Measurements from ENCODE around the gene EFHB.

EFHB gene

GRCh38 chr3:19934098-19934566 lies at the start of gene EFHB:
TSS of gene EFHB (minus strand) at chr3:19934217. CDS start at chr3:19934018, 199 bp downstream.
- H3K4me3 ChIP-seq (ENCODE audit: low read depth, low read length), result no peak within 1 kb of the TSS
- DNase-seq (ENCODE audit: low read depth), result no peak

DNA sequence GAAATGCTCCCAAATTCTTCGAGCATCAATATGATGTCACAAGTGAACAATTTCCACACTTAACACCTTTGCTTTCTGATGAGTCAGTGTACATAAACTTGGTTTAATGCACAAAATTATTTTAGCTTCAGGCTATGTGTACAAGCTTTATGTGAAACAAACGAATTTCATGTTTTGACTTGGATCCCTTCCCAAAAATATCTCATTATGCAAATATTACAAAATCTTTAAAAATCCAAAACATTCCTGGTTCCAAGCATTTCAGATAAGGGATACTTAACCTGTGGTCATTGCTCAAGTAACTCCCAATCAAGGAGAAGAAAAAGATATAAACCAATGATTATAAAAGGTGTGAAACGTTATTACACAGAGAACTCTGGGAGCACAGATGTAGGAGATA lies 38.0 kb upstream of the EFHB start:
- H3K4me3 ChIP-seq (ENCODE audit: low read depth, low read length), result no peak overlapping the region
- TF ChIP-seq CTCF (IDR thresholded peaks at IDR 0.05; ENCODE audit: low read depth, low read length) (no peak), POLR2A (IDR thresholded peaks at IDR 0.05; ENCODE audit: extremely low read depth, insufficient read length) (no peak), MAX (IDR thresholded peaks at IDR 0.05; ENCODE audit: low read depth, low read length) (no peak), MYC (IDR thresholded peaks at IDR 0.05; ENCODE audit: low read depth, low read length) (no peak)
- DNase-seq (ENCODE audit: low read depth), result no peak

More at GRCh38 chr3:19934098-19934566, at the start of gene EFHB:
- TF ChIP-seq CTCF (IDR thresholded peaks at IDR 0.05; ENCODE audit: low read depth, low read length), result no peak
- TF ChIP-seq MYC (IDR thresholded peaks at IDR 0.05; ENCODE audit: low read depth, low read length), result no peak
- TF ChIP-seq POLR2A (IDR thresholded peaks at IDR 0.05; ENCODE audit: extremely low read depth, insufficient read length), result no peak
- no peak for TF ChIP-seq MAX (IDR thresholded peaks at IDR 0.05; ENCODE audit: low read depth, low read length)

DNA sequence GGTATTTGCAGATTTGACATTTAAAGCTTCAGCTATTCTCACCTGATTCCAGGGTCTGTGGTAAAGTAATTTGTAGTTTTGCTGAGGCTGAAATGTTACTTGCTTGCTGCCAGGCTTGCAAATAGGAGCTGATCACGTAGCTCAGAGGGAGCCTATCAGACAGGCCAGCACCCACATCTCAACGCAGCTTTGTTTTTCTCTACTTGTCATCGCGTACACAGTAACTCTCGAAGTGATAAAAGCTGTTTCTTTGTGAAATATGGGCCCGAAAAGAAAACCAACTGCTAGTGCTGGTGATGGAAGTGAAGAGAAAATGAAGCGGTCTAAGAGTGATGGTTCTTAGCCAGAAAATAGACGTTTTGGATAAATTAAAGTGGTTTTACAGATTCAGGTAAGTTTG lies 36.3 kb upstream of the EFHB start:
- TF ChIP-seq CTCF (IDR thresholded peaks at IDR 0.05; ENCODE audit: low read depth, low read length) (no peak), MYC (IDR thresholded peaks at IDR 0.05; ENCODE audit: low read depth, low read length) (no peak), POLR2A (IDR thresholded peaks at IDR 0.05; ENCODE audit: extremely low read depth, insufficient read length) (no peak), MAX (IDR thresholded peaks at IDR 0.05; ENCODE audit: low read depth, low read length) (no peak)
- no peak overlapping the region for H3K4me3 ChIP-seq (ENCODE audit: low read depth, low read length)
- no peak for DNase-seq (ENCODE audit: low read depth)

DNA sequence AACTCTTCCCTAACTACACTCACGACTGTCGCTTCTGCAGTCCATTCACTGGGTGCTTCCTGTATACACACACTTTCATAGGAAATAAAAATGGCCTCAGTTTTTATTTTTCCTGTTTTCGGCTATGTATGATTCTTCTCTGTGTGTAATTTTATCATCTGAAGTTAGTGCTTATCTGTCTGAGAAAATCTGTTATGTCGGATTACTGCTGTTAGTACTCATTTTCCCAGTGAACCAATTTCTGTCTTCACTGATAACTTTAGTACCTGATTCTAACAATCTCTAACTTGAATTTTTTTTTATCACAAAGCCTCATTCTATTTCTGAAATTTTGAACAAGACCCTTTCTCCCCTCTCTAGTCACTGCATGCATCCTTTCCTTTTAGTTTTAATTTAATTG lies 33.8 kb upstream of the EFHB start:
- no peak for DNase-seq (ENCODE audit: low read depth)
- no peak overlapping the region for H3K4me3 ChIP-seq (ENCODE audit: low read depth, low read length)
- TF ChIP-seq MAX (IDR thresholded peaks at IDR 0.05; ENCODE audit: low read depth, low read length) (no peak), CTCF (IDR thresholded peaks at IDR 0.05; ENCODE audit: low read depth, low read length) (no peak), MYC (IDR thresholded peaks at IDR 0.05; ENCODE audit: low read depth, low read length) (no peak)

GRCh38 chr3:19967208-19967607 lies 33.2 kb upstream of the EFHB start:
- no peak for DNase-seq (ENCODE audit: low read depth)
- H3K4me3 ChIP-seq (ENCODE audit: low read depth, low read length), result no peak overlapping the region
- TF ChIP-seq CTCF (IDR thresholded peaks at IDR 0.05; ENCODE audit: low read depth, low read length), result no peak

- no peak overlapping the region for H3K4me3 ChIP-seq (ENCODE audit: low read depth, low read length)
- no peak for TF ChIP-seq CTCF (IDR thresholded peaks at IDR 0.05; ENCODE audit: low read depth, low read length)
- TF ChIP-seq MYC (IDR thresholded peaks at IDR 0.05; ENCODE audit: low read depth, low read length), result no peak
- TF ChIP-seq MAX (IDR thresholded peaks at IDR 0.05; ENCODE audit: low read depth, low read length), result no peak
- TF ChIP-seq POLR2A (IDR thresholded peaks at IDR 0.05; ENCODE audit: extremely low read depth, insufficient read length), result no peak
- no peak for DNase-seq (ENCODE audit: low read depth)
Observed at GRCh38 chr3:19961960-19962359, 27.9 kb upstream of the EFHB start.

Data from NB4 (cell line).